CD1c-positive myeloid dendritic cell (primary cell): ENCODE data around the gene JARID2.

ENCODE experiments used
- DNase-seq: peaks from one replicate; pipeline ENCODE4 v3.0.0-alpha.2; 2016; ENCODE audit errors: extremely low spot score

JARID2 gene

GRCh38 chr6:15246666-15247499 is 1.0 kb downstream of the JARID2 start:
- no peak for DNase-seq

GRCh38 chr6:15247500-15248450 is 1.9 kb downstream of the JARID2 start:
- DNase-seq: peak; percentile 58

- DNase-seq: peak; percentile 98
These were observed 2.8 kb downstream of the JARID2 start for GRCh38 chr6:15248451-15249370.

- no peak for DNase-seq
These were observed 3.6 kb downstream of the JARID2 start for GRCh38 chr6:15249371-15250019.

GRCh38 chr6:15250187-15251168 is 4.6 kb downstream of the JARID2 start:
- DNase-seq: no peak

GRCh38 chr6:15252195-15252594 is 6.3 kb downstream of the JARID2 start:
- DNase-seq: no peak

GRCh38 chr6:15253203-15254022 is 7.5 kb downstream of the JARID2 start:
- peak; percentile 37 for DNase-seq

GRCh38 chr6:15254070-15254975 is 8.5 kb downstream of the JARID2 start:
- peak; percentile 83 for DNase-seq

GRCh38 chr6:15255481-15255880 is 9.6 kb downstream of the JARID2 start:
- DNase-seq: no peak

- no peak for DNase-seq
These were observed 10.1 kb downstream of the JARID2 start for GRCh38 chr6:15255909-15256395.

GRCh38 chr6:15256538-15257271 is 10.8 kb downstream of the JARID2 start:
- no peak for DNase-seq

GRCh38 chr6:15257357-15258132 is 11.7 kb downstream of the JARID2 start:
- DNase-seq: no peak

GRCh38 chr6:15259766-15260098 is 13.9 kb downstream of the JARID2 start:
- no peak for DNase-seq

GRCh38 chr6:15260099-15260821 is 14.4 kb downstream of the JARID2 start:
- DNase-seq: no peak

GRCh38 chr6:15263780-15264374 is 18.0 kb downstream of the JARID2 start:
- peak; percentile 62 for DNase-seq
